Pancreas (tissue), 10 donors: ENCODE measurements around the gene TBX5. TPM values are rescaled to one million over a fixed set of nuclear protein-coding genes. Genes with fewer than 3 reads are reported as not detected.

Source experiments
- ATAC-seq, 4 donors: fragments of 200-7000 bp; cut with Tn5 transposase; one replicate each; pipeline versions ENCODE4 v1.8.0 to v1.9.1; 2020; ENCODE audit warnings: mild to moderate bottlenecking in 4 of 4, moderate library complexity in 4 of 4
- DNase-seq, 6 donors: peaks; one replicate each; pipeline ENCODE4 v3.0.0-alpha.2; 2020
- FAIRE-seq: peaks from 2 replicates; lab custom pipeline; 2012; peaks lifted over from hg19 to GRCh38; lab: Jason Lieb, UNC
- H3K27ac ChIP-seq, 4 donors: fragments of 200-600 bp; sonication (generic); 1 replicate in 3 of 4; 2 replicates in 1 of 4; pipeline versions ENCODE4 v1.5.0 to v1.8.0; 2020
- H3K27me3 ChIP-seq, 4 donors: fragments of 200-600 bp; one replicate each; pipeline ENCODE4 v1.8.0; 2021
- H3K36me3 ChIP-seq, 3 donors: fragments of 200-600 bp; sonication (generic) in 1 of 3; one replicate each; pipeline versions ENCODE4 v1.5.0 to v1.8.0; 2020 to 2021
- H3K4me1 ChIP-seq, 3 donors: fragments of 200-600 bp; one replicate each; pipeline ENCODE4 v1.8.0; 2021
- H3K4me3 ChIP-seq, 4 donors: fragments of 200-600 bp; sonication (generic) in 2 of 4; one replicate each; pipeline versions ENCODE4 v1.5.0 to v1.8.0; 2020 to 2021
- H3K9me3 ChIP-seq, 4 donors: fragments of 200-600 bp; one replicate each; pipeline ENCODE4 v1.8.0; 2021
- WGBS, 2 donors: extraction: QIAGEN DNeasy Blood & Tissue Kit; methylation state at CpG; one replicate each; pipeline ENCODE4 v1.1.7; 2013; 5-methylcytosine and 5-hydroxymethylcytosine counted together
- intact Hi-C, 3 donors: fragments of 100-400 bp; cut with DNase I; formaldehyde crosslinking; loops; one replicate each; pipeline versions ENCODE4 v1.11.1 to v1.14.2; 2022
- polyA plus RNA-seq, 2 donors: library from polyadenylated mRNA; stranded (reverse); fragments of 200-250 nt; gene quantifications; one replicate each; pipeline ENCODE4 v1.2.3, GENCODE V29; 2013
- total RNA-seq, 6 donors: library from RNA; stranded (reverse); fragmentation: NEBNext Ultra II Directional in 4 of 6; extraction: Animal tissue kit (Norgen Biotek cat#: 25700) in 4 of 6; gene quantifications; one replicate each; pipeline versions ENCODE4 v1.2.1 to v1.2.4, GENCODE V29; 2021 to 2023
- TF ChIP-seq, protein P1 (sequence below), 4 donors: fragments of 200-600 bp; sonication (generic) in 3 of 4; IDR thresholded peaks; one replicate each; pipeline versions ENCODE4 v1.5.0 to v1.8.0; 2021; ENCODE audit warnings: antibody characterized with exemption in 4 of 4
- donor health status: healthy with polysubstance abuse.
- donor health status: DM: no; HTN: no; CAD: no; lungs with moderate emphysema.
- donor health status: DM: no; HTN: no; CAD: no.
- donor health status: control.
- donor health status: control.
- donor health status: Bipolar disorder and iron deficiency.
- donor health status: DM: yes; HTN: yes; CAD: no.
- donor health status: DM: no; HTN: no; CAD: no.
- donor health status: DM: no; HTN: no; CAD: no.
- donor health status: DM: yes; HTN: yes; CAD: no.

The TBX5 gene
- not detected for total RNA-seq
- under 1 TPM in 1 of 2 donors, not detected in 1; 0.02 TPM for polyA plus RNA-seq

- FAIRE-seq (no peak), ATAC-seq (no peak), DNase-seq (no peak)
- no peak within 1 kb of the TSS for H3K4me3 ChIP-seq
- intact Hi-C loops, result no loop called here
- H3K36me3 ChIP-seq, result no peaks in the 10 kb centered on the region
- no peaks in the 10 kb centered on the region for H3K4me1 ChIP-seq
- TF ChIP-seq, protein P1, sequence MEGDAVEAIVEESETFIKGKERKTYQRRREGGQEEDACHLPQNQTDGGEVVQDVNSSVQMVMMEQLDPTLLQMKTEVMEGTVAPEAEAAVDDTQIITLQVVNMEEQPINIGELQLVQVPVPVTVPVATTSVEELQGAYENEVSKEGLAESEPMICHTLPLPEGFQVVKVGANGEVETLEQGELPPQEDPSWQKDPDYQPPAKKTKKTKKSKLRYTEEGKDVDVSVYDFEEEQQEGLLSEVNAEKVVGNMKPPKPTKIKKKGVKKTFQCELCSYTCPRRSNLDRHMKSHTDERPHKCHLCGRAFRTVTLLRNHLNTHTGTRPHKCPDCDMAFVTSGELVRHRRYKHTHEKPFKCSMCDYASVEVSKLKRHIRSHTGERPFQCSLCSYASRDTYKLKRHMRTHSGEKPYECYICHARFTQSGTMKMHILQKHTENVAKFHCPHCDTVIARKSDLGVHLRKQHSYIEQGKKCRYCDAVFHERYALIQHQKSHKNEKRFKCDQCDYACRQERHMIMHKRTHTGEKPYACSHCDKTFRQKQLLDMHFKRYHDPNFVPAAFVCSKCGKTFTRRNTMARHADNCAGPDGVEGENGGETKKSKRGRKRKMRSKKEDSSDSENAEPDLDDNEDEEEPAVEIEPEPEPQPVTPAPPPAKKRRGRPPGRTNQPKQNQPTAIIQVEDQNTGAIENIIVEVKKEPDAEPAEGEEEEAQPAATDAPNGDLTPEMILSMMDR (IDR thresholded peaks at IDR 0.05), result no peak
- no peaks in the 10 kb centered on the region for H3K9me3 ChIP-seq
- H3K27ac ChIP-seq, result no peak within 1 kb of the TSS
- H3K27me3 ChIP-seq, result peaks cover 0 to 70% (median 16%) of the 10 kb centered on the region in 4 donors
- 1% methylated on average over 39 of the region's 39 CpGs for WGBS, 2 donors
Observed at GRCh38 chr12:114405519-114406271, at the start of gene TBX5. TBX5 (minus strand) TSS chr12:114406144; CDS start chr12:114403898, 2,246 bp downstream.

GRCh38 chr12:114451657-114452056 is 45.7 kb upstream of the TBX5 start:
- 40 to 44% methylated on average over 2 of the region's 2 CpGs for WGBS, 2 donors
- Histone ChIP-seq H3K4me1 (no peaks in the 10 kb centered on the region), H3K27me3 (peaks cover 0 to 30% (median 2%) of the 10 kb centered on the region in 4 donors), H3K36me3 (no peaks in the 10 kb centered on the region), H3K9me3 (no peaks in the 10 kb centered on the region), H3K27ac (no peak overlapping the region), H3K4me3 (no peak overlapping the region)
- TF ChIP-seq, protein P1 (IDR thresholded peaks at IDR 0.05), result no peak
- no peak for ATAC-seq
- intact Hi-C loops, result no loop called here
- DNase-seq, result no peak
- FAIRE-seq, result no peak

GRCh38 chr12:114450515-114451300 is 44.8 kb upstream of the TBX5 start:
- Histone ChIP-seq H3K9me3 (no peaks in the 10 kb centered on the region), H3K36me3 (no peaks in the 10 kb centered on the region), H3K4me3 (no peak overlapping the region), H3K4me1 (no peaks in the 10 kb centered on the region), H3K27me3 (peaks cover 0 to 34% (median 4%) of the 10 kb centered on the region in 4 donors), H3K27ac (no peak overlapping the region)
- 3 to 5% methylated on average over 7 of the region's 7 CpGs for WGBS, 2 donors
- no peak for ATAC-seq
- intact Hi-C loops, result no loop called here
- TF ChIP-seq, protein P1 (IDR thresholded peaks at IDR 0.05), result no peak
- no peak for DNase-seq
- FAIRE-seq, result no peak

- TF ChIP-seq, protein P1 (IDR thresholded peaks at IDR 0.05), result no peak
- FAIRE-seq, result no peak
- Histone ChIP-seq H3K27me3 (peaks cover 0 to 34% (median 4%) of the 10 kb centered on the region in 4 donors), H3K4me1 (no peaks in the 10 kb centered on the region), H3K9me3 (no peaks in the 10 kb centered on the region), H3K27ac (no peak overlapping the region), H3K4me3 (no peak overlapping the region), H3K36me3 (no peaks in the 10 kb centered on the region)
- intact Hi-C loops, result no loop called here
- 4 to 5% methylated on average over 5 of the region's 5 CpGs for WGBS, 2 donors
- ATAC-seq, result no peak
- no peak for DNase-seq
Observed at GRCh38 chr12:114450019-114450418, 44.1 kb upstream of the TBX5 start.
